Measurements from ENCODE around the gene DRD4. TPM values are rescaled to one million over a fixed set of nuclear protein-coding genes. Genes with fewer than 3 reads are reported as not detected.

DRD4 gene
- polyA plus RNA-seq, 3 donors = 0.13 TPM; not detected in 2

DNA sequence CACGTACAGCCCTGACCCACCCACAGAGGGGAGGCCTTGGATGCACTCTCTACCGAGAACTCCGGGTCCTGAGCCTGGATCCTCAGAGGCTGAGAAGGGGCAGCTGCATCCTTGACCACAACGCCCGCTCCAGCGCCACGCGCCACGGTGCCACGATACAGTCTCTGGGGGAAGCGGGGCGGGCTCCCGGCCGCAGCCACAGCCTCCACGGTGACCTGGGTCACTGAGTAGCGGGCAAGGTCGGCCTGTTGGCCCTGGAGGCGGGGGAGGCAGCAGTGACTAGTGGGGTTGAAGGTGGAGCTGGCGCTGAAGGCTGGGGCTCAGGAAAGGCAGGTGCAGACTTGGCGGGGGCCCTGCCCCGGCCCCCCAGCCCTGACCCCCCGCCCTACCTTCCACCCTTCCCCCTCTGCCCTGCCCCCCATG, 17.4 kb upstream of the DRD4 start:
- peaks cover 0 to 24% of the 10 kb centered on the region in 2 donors for H3K36me3 Mint-ChIP-seq
- intact Hi-C loops (cut with micrococcal nuclease) = no loop called here
- TF ChIP-seq, protein P1, sequence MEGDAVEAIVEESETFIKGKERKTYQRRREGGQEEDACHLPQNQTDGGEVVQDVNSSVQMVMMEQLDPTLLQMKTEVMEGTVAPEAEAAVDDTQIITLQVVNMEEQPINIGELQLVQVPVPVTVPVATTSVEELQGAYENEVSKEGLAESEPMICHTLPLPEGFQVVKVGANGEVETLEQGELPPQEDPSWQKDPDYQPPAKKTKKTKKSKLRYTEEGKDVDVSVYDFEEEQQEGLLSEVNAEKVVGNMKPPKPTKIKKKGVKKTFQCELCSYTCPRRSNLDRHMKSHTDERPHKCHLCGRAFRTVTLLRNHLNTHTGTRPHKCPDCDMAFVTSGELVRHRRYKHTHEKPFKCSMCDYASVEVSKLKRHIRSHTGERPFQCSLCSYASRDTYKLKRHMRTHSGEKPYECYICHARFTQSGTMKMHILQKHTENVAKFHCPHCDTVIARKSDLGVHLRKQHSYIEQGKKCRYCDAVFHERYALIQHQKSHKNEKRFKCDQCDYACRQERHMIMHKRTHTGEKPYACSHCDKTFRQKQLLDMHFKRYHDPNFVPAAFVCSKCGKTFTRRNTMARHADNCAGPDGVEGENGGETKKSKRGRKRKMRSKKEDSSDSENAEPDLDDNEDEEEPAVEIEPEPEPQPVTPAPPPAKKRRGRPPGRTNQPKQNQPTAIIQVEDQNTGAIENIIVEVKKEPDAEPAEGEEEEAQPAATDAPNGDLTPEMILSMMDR (IDR thresholded peaks at IDR 0.05) = no peak

DNA sequence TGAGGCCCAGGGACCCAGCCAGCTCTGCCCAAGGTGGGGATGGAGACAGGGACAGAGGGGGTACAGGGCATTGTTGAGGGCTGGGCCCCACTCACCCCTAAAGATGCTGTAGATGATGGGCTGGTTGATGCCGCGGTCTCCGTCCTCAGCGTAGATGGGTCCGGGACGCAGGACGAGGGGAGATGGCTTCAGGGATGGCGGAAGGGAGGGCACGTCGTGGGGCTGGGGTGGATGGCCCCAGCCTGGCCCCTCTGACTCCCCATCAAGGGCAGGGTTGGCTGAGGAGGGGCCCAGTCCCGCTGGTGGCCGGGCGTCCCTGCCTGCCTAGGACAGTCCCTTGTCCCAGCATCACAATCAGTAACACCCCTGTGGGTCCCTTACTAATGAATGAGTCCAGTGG, 16.9 kb upstream of the DRD4 start:
- Mint-ChIP-seq H3K4me3 (no peak overlapping the region), H3K27ac (peak overlapping the region in 2 of 7 donors; percentile 14 to 42), H3K36me3 (peaks cover 0 to 23% of the 10 kb centered on the region in 2 donors), H3K27me3 (ENCODE audit: low read depth in 3 of 3) (peaks cover 0 to 5% (median 4%) of the 10 kb centered on the region in 3 donors), H3K9me3 (no peaks in the 10 kb centered on the region), H3K4me1 (peaks cover 29% of the 10 kb centered on the region)
- peak overlapping the region in 1 of 2 donors; percentile 15 for H3K27ac ChIP-seq (ENCODE audit: low read depth in 1 of 2, low read length in 2 of 2)
- TF ChIP-seq, protein P1 (IDR thresholded peaks at IDR 0.05) = no peak
- H3K4me2 ChIP-seq (replicated peaks; ENCODE audit: extremely low read depth, low read length, poor library complexity, severe bottlenecking) = peak overlapping the region; percentile 27
- no peak for DNase-seq
- H2AFZ ChIP-seq (ENCODE audit: insufficient read depth, low read depth, low read length, poor library complexity, severe bottlenecking) = no peak overlapping the region
- H3K9me3 ChIP-seq (replicated peaks in 1 of 2; ENCODE audit: control insufficient read depth in 1 of 2, insufficient read depth in 1 of 2, low read length in 2 of 2) = no peaks in the 10 kb centered on the region
- peaks cover 3% of the 10 kb centered on the region for H3K79me2 ChIP-seq (ENCODE audit: insufficient read depth, low read length)
- H3K36me3 ChIP-seq (replicated peaks in 1 of 2; ENCODE audit: control insufficient read depth in 1 of 2, insufficient read depth in 2 of 2, low read length in 2 of 2) = peaks cover 0 to 2% of the 10 kb centered on the region in 2 donors
- intact Hi-C loops (cut with micrococcal nuclease) = no loop called here
- WGBS (ENCODE audit: insufficient coverage) = 94% methylated on average over 10 of the region's 13 CpGs
- H4K20me1 ChIP-seq (ENCODE audit: insufficient read depth, low read length) = peaks cover under 1% of the 10 kb centered on the region
- peaks cover 0 to 3% of the 10 kb centered on the region in 2 donors for H3K27me3 ChIP-seq (ENCODE audit: control insufficient read depth in 2 of 2, insufficient read depth in 2 of 2, low read length in 2 of 2)
- no peak overlapping the region for H3K9ac ChIP-seq (ENCODE audit: insufficient read depth, low read length, poor library complexity, severe bottlenecking)
- peaks cover 27 to 34% of the 10 kb centered on the region in 2 donors for H3K4me1 ChIP-seq (ENCODE audit: control insufficient read depth in 1 of 2, insufficient read depth in 2 of 2, low read length in 2 of 2)
- no peak overlapping the region for H3K4me3 ChIP-seq (replicated peaks in 1 of 3; ENCODE audit: low read depth in 2 of 3, low read length in 3 of 3)

More for the DNA sequence above, 17.4 kb upstream of the DRD4 start:
- Histone ChIP-seq H3K4me2 (replicated peaks; ENCODE audit: extremely low read depth, low read length, poor library complexity, severe bottlenecking) (no peak overlapping the region), H3K9me3 (replicated peaks in 1 of 2; ENCODE audit: control insufficient read depth in 1 of 2, insufficient read depth in 1 of 2, low read length in 2 of 2) (no peaks in the 10 kb centered on the region), H3K4me1 (ENCODE audit: control insufficient read depth in 1 of 2, insufficient read depth in 2 of 2, low read length in 2 of 2) (peaks cover 33 to 40% of the 10 kb centered on the region in 2 donors), H3K36me3 (replicated peaks in 1 of 2; ENCODE audit: control insufficient read depth in 1 of 2, insufficient read depth in 2 of 2, low read length in 2 of 2) (peaks cover 2 to 3% of the 10 kb centered on the region in 2 donors), H3K4me3 (replicated peaks in 1 of 3; ENCODE audit: low read depth in 2 of 3, low read length in 3 of 3) (no peak overlapping the region), H2AFZ (ENCODE audit: insufficient read depth, low read depth, low read length, poor library complexity, severe bottlenecking) (no peak overlapping the region), H3K27me3 (ENCODE audit: control insufficient read depth in 2 of 2, insufficient read depth in 2 of 2, low read length in 2 of 2) (no peaks in the 10 kb centered on the region), H4K20me1 (ENCODE audit: insufficient read depth, low read length) (peaks cover 6% of the 10 kb centered on the region), H3K79me2 (ENCODE audit: insufficient read depth, low read length) (peaks cover 9% of the 10 kb centered on the region), H3K9ac (ENCODE audit: insufficient read depth, low read length, poor library complexity, severe bottlenecking) (no peak overlapping the region), H3K27ac (ENCODE audit: low read depth in 1 of 2, low read length in 2 of 2) (no peak overlapping the region)
- Mint-ChIP-seq H3K4me1 (peaks cover 30% of the 10 kb centered on the region), H3K9me3 (no peaks in the 10 kb centered on the region), H3K27me3 (ENCODE audit: low read depth in 3 of 3) (peaks cover 0 to 4% (median 0%) of the 10 kb centered on the region in 3 donors), H3K4me3 (no peak overlapping the region), H3K27ac (no peak overlapping the region)
- WGBS (ENCODE audit: insufficient coverage) = 92% methylated on average over 6 of the region's 22 CpGs
- no peak for DNase-seq
